OCI-LY3 (cell line): Measurements from ENCODE around the gene YPEL1.

Experiments
- H2AFZ ChIP-seq: fragments of 200-600, 300-600 bp; shearing (Covaris generic); 2 replicates; pipeline ENCODE4 v1.6.0; 2014; ENCODE audit warnings: antibody characterized with exemption, low read depth, low read length
- H3K27ac ChIP-seq: fragments of 200-600, 300-600 bp; sonication (generic); 2 replicates; pipeline ENCODE4 v1.5.1; 2014; ENCODE audit warnings: mild to moderate bottlenecking, low read length, moderate library complexity, mixed read lengths
- H3K27me3 ChIP-seq: fragments of 200-600, 300-600 bp; sonication (generic); 2 replicates; pipeline ENCODE4 v1.6.1; 2014; ENCODE audit warnings: low read depth, low read length, mixed read lengths
- H3K36me3 ChIP-seq: fragments of 200-600, 300-600 bp; sonication (generic); replicated peaks from 2 replicates; pipeline ENCODE3; 2014; ENCODE audit warnings: low read depth, low read length, mixed read lengths
- H3K4me1 ChIP-seq: fragments of 300-600, 200-600 bp; sonication (generic); 2 replicates; pipeline ENCODE4 v1.6.1; 2014; ENCODE audit warnings: low read length, mixed read lengths
- H3K4me2 ChIP-seq: fragments of 200-600, 300-600 bp; sonication (generic); 2 replicates; pipeline ENCODE4 v1.6.1; 2014; ENCODE audit warnings: low read length, mixed read lengths
- H3K4me3 ChIP-seq: fragments of 300-600, 200-600 bp; sonication (generic); 2 replicates; pipeline ENCODE4 v1.5.1; 2014; ENCODE audit warnings: antibody characterized with exemption, mild to moderate bottlenecking, low read length, moderate library complexity
- H3K79me2 ChIP-seq: fragments of 300-600, 200-600 bp; shearing (Covaris generic); 2 replicates; pipeline ENCODE4 v1.6.1; 2014; ENCODE audit warnings: mild to moderate bottlenecking, low read length, mixed read lengths
- H3K9ac ChIP-seq: fragments of 300-600, 200-600 bp; shearing (Covaris generic); 2 replicates; pipeline ENCODE4 v1.6.0; 2014; ENCODE audit warnings: mild to moderate bottlenecking, low read length, moderate library complexity
- H3K9me3 ChIP-seq: fragments of 200-600, 300-600 bp; shearing (Covaris generic); 2 replicates; pipeline ENCODE4 v1.6.1; 2014; ENCODE audit warnings: low read length, mixed read lengths; ENCODE audit not compliant: insufficient read depth
- H4K20me1 ChIP-seq: fragments of 200-600, 300-600 bp; sonication (generic); 2 replicates; pipeline ENCODE4 v1.6.1; 2016; ENCODE audit warnings: low read length, mixed read lengths; ENCODE audit not compliant: insufficient read depth
- EZH2phosphoT487 ChIP-seq: fragments of 200-600 bp; shearing (Covaris generic); IDR thresholded peaks from 2 replicates; pipeline ENCODE4 v1.6.1; 2018; ENCODE audit warnings: antibody characterized with exemption, mixed run types, low read depth
- TF ChIP-seq, protein P1 (sequence below): fragments of 200-600, 300-600 bp; sonication (generic); IDR thresholded peaks from 2 replicates; pipeline ENCODE4 v1.5.1; 2014; ENCODE audit warnings: antibody characterized with exemption, low read length, low read depth

The YPEL1 gene

GRCh38 chr22:21686634-21687393, 48.8 kb downstream of the YPEL1 start:
- Histone ChIP-seq H3K4me3 (no peak overlapping the region), H3K4me1 (peaks cover 28% of the 10 kb centered on the region), H3K9ac (no peak overlapping the region), H3K27me3 (no peaks in the 10 kb centered on the region), H3K9me3 (no peaks in the 10 kb centered on the region), H4K20me1 (peaks cover 13% of the 10 kb centered on the region; the same call in 1 of the 2 replicates), H2AFZ (no peak overlapping the region), H3K4me2 (no peak overlapping the region), H3K27ac (no peak overlapping the region), H3K79me2 (no peaks in the 10 kb centered on the region), H3K36me3 (peaks cover 35% of the 10 kb centered on the region)
- TF ChIP-seq, protein P1, sequence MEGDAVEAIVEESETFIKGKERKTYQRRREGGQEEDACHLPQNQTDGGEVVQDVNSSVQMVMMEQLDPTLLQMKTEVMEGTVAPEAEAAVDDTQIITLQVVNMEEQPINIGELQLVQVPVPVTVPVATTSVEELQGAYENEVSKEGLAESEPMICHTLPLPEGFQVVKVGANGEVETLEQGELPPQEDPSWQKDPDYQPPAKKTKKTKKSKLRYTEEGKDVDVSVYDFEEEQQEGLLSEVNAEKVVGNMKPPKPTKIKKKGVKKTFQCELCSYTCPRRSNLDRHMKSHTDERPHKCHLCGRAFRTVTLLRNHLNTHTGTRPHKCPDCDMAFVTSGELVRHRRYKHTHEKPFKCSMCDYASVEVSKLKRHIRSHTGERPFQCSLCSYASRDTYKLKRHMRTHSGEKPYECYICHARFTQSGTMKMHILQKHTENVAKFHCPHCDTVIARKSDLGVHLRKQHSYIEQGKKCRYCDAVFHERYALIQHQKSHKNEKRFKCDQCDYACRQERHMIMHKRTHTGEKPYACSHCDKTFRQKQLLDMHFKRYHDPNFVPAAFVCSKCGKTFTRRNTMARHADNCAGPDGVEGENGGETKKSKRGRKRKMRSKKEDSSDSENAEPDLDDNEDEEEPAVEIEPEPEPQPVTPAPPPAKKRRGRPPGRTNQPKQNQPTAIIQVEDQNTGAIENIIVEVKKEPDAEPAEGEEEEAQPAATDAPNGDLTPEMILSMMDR, result no peak
- TF ChIP-seq EZH2phosphoT487, result no peak

- Histone ChIP-seq H3K27me3 (no peaks in the 10 kb centered on the region), H3K4me1 (peaks cover 28% of the 10 kb centered on the region)
These were observed 49.4 kb downstream of the YPEL1 start for GRCh38 chr22:21686193-21686608.

GRCh38 chr22:21685164-21685513, 50.5 kb downstream of the YPEL1 start:
- Histone ChIP-seq H3K9ac (no peak overlapping the region), H3K79me2 (no peaks in the 10 kb centered on the region), H4K20me1 (peaks cover 8% of the 10 kb centered on the region; the same call in 1 of the 2 replicates), H3K9me3 (no peaks in the 10 kb centered on the region), H3K4me1 (peaks cover 22% of the 10 kb centered on the region), H3K4me2 (no peak overlapping the region), H3K4me3 (no peak overlapping the region), H3K27me3 (no peaks in the 10 kb centered on the region), H2AFZ (no peak overlapping the region), H3K27ac (no peak overlapping the region), H3K36me3 (peaks cover 33% of the 10 kb centered on the region)
- TF ChIP-seq, protein P1, result no peak
- TF ChIP-seq EZH2phosphoT487, result no peak

More at GRCh38 chr22:21686193-21686608, 49.4 kb downstream of the YPEL1 start:
- H4K20me1 ChIP-seq, result peaks cover 13% of the 10 kb centered on the region; the same call in 1 of the 2 replicates
- no peak overlapping the region for H2AFZ ChIP-seq
- no peaks in the 10 kb centered on the region for H3K9me3 ChIP-seq
- H3K4me2 ChIP-seq, result no peak overlapping the region
- H3K36me3 ChIP-seq, result peaks cover 33% of the 10 kb centered on the region
- H3K4me3 ChIP-seq, result no peak overlapping the region
- H3K9ac ChIP-seq, result no peak overlapping the region
- no peak for TF ChIP-seq EZH2phosphoT487
- TF ChIP-seq, protein P1, result no peak
- H3K27ac ChIP-seq, result no peak overlapping the region
- no peaks in the 10 kb centered on the region for H3K79me2 ChIP-seq

DNA sequence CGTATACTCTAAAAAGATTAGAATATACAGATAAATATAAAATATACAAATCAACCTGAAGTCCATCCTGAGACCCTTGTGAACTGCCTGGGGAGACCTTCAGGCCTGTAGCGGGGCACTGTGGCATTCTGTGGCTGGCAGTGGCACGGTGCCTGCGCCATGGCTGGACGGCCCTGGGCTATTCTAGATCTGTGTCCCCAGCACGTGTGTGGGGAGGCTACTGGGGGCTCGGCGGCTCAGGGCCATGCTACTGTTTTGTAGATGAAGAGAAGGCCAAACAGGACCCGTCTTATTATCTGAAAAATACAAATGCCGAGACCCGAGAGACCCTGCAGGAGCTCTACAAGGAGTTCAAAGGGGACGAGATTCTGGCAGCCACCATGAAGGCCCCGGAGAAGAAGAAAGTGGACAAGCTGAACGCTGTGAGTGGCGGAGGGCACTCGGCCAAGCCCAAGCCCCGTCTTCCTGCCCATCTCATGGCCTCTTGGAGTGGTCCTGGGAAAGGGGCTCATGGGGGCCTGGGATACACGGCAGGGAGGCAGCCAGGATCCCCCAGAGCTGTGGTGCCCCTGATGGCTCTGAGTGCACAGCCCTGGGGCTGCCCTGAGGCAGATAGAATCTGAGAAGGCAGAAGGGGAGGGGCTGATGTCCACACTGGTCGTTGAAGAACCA, 51.0 kb downstream of the YPEL1 start:
- no peaks in the 10 kb centered on the region for H3K79me2 ChIP-seq
- H3K27me3 ChIP-seq, result no peaks in the 10 kb centered on the region
- H3K4me1 ChIP-seq, result peaks cover 16% of the 10 kb centered on the region
- H4K20me1 ChIP-seq, result peaks cover 2% of the 10 kb centered on the region; the same call in 1 of the 2 replicates
- no peak overlapping the region for H2AFZ ChIP-seq
- H3K27ac ChIP-seq, result no peak overlapping the region
- TF ChIP-seq, protein P1, result no peak
- no peak for TF ChIP-seq EZH2phosphoT487
- no peak overlapping the region for H3K4me3 ChIP-seq
- H3K9ac ChIP-seq, result no peak overlapping the region
- no peak overlapping the region for H3K4me2 ChIP-seq
- peaks cover 30% of the 10 kb centered on the region for H3K36me3 ChIP-seq
- H3K9me3 ChIP-seq, result no peaks in the 10 kb centered on the region
